GM12872 (cell line): ENCODE data around the gene BAHCC1.

Experiments used
- TF ChIP-seq, protein P1 (sequence below): IDR thresholded peaks from 3 replicates; pipeline ENCODE4 v1.5.1; 2011; ENCODE audit warnings: low read depth, mild to moderate bottlenecking, low read length, moderate library complexity; ENCODE audit not compliant: insufficient read depth

Gene BAHCC1

GRCh38 chr17:81436294-81436849 is 41.1 kb downstream of the BAHCC1 start:
- TF ChIP-seq, protein P1, sequence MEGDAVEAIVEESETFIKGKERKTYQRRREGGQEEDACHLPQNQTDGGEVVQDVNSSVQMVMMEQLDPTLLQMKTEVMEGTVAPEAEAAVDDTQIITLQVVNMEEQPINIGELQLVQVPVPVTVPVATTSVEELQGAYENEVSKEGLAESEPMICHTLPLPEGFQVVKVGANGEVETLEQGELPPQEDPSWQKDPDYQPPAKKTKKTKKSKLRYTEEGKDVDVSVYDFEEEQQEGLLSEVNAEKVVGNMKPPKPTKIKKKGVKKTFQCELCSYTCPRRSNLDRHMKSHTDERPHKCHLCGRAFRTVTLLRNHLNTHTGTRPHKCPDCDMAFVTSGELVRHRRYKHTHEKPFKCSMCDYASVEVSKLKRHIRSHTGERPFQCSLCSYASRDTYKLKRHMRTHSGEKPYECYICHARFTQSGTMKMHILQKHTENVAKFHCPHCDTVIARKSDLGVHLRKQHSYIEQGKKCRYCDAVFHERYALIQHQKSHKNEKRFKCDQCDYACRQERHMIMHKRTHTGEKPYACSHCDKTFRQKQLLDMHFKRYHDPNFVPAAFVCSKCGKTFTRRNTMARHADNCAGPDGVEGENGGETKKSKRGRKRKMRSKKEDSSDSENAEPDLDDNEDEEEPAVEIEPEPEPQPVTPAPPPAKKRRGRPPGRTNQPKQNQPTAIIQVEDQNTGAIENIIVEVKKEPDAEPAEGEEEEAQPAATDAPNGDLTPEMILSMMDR: no peak

DNA sequence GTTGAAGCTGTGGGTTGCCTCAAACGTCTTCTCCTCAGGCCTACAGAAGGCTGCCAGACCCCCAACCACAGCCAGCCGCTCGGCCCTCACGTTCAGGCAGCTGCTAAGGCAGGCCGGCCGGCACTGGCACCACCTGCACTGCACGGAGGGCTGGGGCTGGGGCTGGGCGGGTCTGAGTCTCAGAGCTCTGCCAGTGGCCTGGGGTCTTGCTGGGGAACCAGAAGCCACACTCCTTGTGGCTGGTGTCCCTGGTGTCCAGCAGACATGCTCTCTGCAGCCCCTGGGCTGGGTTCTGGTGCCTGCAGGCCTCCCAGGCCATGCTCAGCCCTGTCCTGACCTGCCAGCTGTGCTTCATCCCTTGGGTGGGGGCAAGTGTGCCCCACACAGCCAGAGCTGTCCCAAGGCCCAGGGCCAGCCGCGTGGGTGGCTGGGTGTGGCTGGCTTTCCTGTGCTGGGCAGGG is 42.0 kb downstream of the BAHCC1 start:
- TF ChIP-seq, protein P1: no peak

GRCh38 chr17:81438007-81438659 is 42.9 kb downstream of the BAHCC1 start:
- TF ChIP-seq, protein P1: no peak

DNA sequence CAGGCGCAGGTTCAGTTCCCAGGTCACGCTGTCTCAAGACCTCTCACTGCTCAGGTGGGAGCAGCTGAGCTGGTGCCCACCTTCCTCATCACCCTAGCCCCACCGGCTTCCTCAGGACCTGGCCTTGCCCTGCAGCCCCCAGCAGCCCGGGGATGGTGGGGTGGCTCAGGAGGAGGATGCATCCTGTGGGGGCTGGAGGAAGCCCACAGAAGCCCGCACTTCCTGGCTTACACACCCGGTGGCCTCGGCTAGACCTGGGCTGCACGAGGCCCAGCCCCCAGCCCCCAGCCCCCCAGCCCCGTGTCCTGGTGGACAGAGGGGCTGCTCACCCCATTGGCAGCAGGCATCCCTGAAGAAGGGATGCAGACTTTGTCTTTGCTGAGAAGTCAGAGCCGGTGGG is 43.4 kb downstream of the BAHCC1 start:
- TF ChIP-seq, protein P1: no peak

- TF ChIP-seq, protein P1: no peak
These were observed 44.8 kb downstream of the BAHCC1 start for GRCh38 chr17:81440051-81440471.

DNA sequence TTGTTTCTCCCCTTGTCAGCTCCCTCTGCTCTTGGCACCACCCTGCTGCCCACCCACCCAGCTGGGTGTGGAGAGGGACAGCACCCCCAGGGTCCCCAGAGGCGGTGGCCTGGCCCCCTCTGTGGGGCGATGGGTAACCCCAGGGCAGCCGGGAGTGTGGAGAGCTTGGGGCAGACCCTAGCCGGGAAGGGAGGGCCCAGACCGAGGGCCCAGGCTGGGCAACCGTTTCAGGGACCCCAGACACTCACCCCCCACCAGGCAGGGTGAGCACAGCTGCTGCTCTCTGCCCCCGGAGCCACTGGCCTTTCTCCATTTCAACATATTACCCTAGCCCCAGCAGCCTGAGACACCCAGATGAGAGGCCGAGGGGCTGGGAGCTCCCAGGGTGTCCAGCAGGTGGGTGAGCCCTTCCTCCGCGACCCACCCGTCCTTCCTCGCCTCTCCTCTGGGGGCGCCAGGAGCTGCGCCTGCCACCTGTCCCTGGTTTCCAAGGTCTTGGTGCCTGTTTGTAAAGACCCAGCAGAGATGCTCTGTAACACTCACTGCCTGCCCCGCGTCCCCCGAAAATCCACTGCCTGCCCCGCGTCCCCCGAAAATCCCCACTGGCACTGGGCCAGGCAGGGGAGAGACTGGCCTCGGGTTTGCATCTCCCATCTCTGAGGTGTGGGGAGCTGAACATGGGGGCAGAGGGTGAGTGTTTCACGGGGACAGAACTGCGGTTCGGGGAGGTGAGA is 45.4 kb downstream of the BAHCC1 start:
- TF ChIP-seq, protein P1: peak; percentile 78

DNA sequence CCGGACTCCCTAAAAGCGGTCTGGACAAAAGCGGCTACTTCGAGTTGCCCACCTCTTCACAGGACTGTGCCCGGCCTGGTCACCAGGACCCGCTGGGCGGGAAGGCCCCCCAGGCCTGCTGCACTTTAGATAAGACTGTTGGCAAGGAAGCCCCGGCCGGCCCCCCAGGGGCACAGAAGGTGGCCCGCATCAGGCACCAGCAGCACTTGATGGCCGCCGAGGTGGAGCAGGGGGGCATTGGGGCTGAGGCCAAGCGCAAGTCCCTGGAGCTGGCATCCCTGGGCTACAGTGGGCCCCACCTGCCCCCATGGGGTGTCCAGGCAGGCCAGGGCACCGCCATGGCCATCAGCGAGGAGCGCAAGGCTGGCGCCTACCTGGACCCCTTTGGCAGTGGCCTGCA is 47.5 kb downstream of the BAHCC1 start:
- TF ChIP-seq, protein P1: no peak
